DMS53 treated with DMSO at 0.1 percent for 48 hours (cell line): Measurements from ENCODE around the gene STAP2.
A peak's percentile ranks its signal among the peaks of the same experiment; 100 is the strongest.

Experiments used
- DNase-seq: peaks from one replicate; lab custom pipeline; 2025; ENCODE audit not compliant: unreplicated experiment; lab: John Stamatoyannopoulos, UW

STAP2 gene, protein sequence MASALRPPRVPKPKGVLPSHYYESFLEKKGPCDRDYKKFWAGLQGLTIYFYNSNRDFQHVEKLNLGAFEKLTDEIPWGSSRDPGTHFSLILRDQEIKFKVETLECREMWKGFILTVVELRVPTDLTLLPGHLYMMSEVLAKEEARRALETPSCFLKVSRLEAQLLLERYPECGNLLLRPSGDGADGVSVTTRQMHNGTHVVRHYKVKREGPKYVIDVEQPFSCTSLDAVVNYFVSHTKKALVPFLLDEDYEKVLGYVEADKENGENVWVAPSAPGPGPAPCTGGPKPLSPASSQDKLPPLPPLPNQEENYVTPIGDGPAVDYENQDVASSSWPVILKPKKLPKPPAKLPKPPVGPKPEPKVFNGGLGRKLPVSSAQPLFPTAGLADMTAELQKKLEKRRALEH

GRCh38 chr19:4338441-4339355 lies at the start of gene STAP2:
Gene STAP2 (minus strand): TSS chr19:4338827. CDS start chr19:4338753, 74 bp downstream.
- DNase-seq: peak; percentile 48

DNA sequence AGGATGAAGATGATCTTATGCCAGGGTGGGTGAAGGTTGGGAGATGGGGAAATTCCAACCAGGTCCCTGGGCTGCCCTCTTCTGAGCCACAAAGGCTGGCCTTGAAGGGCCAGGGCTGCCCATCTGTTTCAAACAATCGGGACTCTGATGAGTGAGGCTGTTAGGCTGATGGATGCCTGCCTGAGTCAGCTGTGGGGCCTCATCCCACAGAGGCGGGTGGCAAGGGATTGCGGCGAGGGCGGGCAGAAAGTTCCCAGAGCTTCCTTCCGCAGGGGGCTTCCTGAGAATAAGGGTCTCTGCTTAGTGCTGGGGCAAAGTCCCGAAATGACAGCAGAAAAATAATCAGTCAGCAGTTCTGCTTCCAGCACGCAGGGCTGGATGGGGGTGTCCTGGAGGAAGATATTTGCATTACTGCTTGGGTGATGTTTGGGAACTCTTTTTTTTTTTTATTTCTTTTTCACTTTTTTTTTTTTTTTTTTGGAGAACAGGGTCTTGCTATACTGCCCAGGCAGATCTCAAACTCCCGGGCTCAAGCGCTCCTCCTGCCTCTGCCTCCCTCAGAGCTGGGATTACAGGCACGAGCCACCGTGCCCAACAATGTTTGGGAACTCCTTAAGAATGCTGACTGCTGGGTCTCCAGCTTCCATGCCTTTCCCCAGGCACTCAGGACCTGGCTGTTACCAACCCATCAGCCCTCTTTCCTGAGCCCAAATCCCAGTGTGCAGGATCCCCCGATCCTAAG lies 47.6 kb upstream of the STAP2 start:
- DNase-seq: no peak

- no peak for DNase-seq
These were observed 46.8 kb upstream of the STAP2 start for GRCh38 chr19:4385291-4386040.

DNA sequence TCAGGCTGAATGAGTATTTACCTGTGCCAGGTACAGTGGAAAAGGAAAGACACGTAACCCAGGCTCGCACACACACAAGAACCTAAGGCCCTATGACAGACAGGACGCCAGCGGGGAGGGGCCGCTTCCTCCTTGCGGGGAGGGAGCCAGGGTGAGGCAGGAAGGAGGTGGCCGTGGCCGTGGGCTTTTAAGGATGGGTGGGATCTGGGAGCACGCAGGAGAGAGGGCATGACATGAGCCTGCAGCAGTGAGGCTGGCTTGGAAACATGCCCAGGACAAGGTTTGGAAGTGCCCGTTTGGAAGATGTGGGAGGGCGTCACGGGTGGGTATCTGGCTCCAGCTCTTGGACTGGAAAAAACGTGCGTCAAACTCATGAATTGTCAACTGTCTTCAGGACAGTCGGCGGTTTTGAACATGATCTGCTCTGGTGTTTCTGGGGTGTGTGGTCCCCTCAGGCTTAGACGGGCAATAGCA lies 41.7 kb upstream of the STAP2 start:
- no peak for DNase-seq

- no peak for DNase-seq
These were observed 41.0 kb upstream of the STAP2 start for GRCh38 chr19:4379383-4380253.

DNA sequence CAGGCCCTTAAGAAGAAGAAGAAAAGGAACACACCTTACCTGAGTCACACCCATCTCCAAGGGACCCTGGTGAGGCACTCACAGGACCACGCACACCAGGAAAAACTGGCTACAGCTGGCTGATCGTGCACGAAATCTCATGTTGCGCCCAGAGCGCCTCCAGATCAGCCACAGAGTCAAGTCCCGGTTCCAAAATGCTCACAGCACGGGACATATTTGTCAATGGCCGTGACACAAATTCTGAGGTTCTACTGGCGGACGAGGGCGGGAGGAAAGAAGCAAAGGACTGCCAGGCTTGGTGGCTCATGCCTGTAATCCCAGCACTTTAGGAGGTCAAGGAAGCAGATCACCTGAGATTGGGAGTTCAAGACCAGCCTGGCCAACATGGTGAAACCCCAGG lies 40.3 kb upstream of the STAP2 start:
- DNase-seq: no peak

GRCh38 chr19:4376991-4377781 lies 38.6 kb upstream of the STAP2 start:
- DNase-seq: no peak

DNA sequence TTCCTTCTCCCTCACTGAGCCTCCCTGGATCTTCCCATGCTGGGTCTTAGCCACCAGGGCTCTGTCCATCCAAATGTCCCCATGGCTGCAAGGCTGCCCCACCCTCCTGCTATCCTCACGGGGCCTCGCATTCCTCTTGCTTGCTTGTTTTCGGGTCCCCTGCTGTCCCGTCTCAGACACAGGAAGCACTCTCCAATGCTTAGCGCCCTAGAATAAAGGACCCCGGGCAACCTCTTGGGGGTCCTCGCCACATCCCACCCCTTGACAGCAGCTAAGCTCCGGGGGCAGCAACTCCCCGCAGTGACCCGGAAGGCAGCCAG lies 38.0 kb upstream of the STAP2 start:
- DNase-seq: no peak

DNA sequence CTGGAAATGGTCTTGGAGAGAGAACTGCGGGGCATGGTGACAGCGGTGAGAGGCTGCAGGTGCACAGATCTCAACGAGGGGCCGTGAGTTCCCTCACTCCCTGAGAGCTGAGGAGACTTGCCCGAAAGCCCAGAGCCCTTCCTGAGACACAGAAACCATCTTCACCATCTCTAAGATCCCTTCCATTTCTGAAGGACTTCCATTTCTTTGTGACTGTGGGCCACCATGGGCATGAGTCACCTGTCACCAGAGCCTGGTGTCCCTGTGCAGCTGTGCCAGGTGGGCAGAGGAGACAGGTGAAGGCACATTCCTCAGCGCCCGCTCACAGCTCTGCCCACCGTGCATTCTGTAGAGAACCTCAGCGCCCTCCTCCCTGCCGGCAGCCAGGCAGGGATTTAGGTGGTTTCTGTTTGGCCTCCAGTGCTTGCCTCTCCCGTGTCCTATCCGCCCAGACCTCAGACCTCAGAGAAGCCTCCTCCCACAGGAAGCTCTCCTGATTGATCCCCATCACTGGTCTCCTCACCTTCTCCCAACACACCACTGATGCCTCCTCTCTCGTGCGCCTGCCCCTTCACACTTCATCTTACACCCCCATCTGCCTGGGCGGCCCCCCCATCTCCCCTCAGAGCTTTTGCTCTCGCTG lies 37.5 kb upstream of the STAP2 start:
- no peak for DNase-seq

GRCh38 chr19:4375164-4376027 lies 36.8 kb upstream of the STAP2 start:
- peak; percentile 65 for DNase-seq

DNA sequence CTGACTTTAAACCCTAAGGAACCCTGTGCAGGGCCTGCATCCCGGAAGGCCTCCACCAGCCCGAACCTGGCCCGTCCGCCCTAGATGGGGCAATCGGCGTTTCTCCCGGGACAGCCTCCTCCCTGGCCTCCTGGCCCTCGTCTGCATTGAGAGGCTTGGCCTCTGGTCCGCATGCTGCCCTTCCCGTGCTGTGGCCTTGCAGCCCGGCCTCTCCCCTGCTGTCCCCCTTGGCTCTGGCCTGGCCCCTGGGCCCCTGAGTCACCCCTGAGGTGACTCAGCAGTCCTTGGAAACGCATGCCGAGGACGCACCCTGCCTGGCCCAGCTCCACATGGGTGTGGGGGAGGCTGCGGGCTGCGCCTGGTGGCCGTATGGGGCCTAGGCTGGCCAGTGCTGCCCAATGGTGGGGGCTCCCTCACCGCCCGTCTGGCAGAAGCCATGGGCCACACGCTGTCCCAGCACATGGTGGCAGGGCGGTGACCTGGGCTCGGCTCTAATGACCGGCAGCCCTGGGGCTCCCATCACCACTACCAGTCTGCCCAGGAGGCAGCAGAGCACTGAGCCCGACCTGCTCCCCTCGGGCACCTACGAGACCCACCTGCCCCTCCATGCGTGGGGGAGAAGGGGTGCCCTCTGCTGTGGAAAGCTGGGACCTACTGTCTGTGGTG lies 36.0 kb upstream of the STAP2 start:
- DNase-seq: no peak

DNA sequence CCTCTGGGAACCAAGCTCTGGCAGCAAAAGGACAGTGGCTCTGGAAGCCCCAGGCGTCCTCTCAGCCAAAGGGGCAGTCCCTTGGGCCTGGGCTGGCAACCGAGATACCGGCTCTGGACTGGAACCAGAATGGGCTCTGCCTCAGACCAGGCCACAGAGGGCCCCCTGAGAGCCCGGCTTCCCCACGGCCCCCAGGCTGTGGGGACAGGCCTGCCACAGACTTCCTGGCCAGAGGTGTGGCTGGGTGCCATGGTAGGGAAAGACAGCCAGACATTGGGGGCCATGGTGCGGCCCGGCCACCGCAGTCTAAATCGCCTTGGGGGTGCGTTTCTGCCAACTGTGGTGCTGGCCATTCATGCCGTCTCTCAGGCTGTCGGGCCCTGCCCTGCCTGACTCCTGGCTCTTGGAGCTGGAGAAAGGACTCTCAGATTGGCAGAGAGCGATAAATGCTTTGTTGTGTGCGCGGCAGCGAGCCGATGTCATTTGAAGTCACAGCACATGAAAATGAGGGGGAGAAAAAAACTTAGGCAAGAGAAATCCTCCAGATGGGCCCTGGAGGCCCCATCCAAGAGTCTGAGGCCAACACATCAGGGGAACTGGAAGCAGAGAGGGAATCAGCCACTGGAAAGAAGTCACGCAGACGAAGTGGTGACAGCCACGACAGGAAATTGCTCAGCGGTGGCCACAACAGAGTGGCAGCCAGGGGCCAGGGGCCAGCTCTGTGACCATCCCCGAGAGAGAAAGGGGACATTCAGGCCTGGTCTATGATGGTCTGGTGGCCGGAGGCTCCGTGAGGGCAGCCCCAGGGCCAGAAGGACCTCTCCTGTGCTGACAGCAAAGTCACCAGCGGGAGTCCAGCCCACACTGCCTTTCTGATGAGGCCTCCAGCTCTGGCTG lies 35.2 kb upstream of the STAP2 start:
- no peak for DNase-seq

- no peak for DNase-seq
These were observed 34.4 kb upstream of the STAP2 start for GRCh38 chr19:4373013-4373367.

GRCh38 chr19:4372165-4373012 lies 33.8 kb upstream of the STAP2 start:
- no peak for DNase-seq
